Stimulated activated CD8-positive, alpha-beta memory T cell treated with anti-CD3 and anti-CD28 coated beads, Interleukin-4, amount 100 ng/mL, for 4 hours (primary cell): Measurements from ENCODE around the gene CDK2.

Experiments used
- DNase-seq, 2 donors: peaks; one replicate each; pipeline ENCODE4 v3.0.0-alpha.2; 2020; ENCODE audit warnings: low read depth in 2 of 2, low spot score in 1 of 2

CDK2 gene

DNA sequence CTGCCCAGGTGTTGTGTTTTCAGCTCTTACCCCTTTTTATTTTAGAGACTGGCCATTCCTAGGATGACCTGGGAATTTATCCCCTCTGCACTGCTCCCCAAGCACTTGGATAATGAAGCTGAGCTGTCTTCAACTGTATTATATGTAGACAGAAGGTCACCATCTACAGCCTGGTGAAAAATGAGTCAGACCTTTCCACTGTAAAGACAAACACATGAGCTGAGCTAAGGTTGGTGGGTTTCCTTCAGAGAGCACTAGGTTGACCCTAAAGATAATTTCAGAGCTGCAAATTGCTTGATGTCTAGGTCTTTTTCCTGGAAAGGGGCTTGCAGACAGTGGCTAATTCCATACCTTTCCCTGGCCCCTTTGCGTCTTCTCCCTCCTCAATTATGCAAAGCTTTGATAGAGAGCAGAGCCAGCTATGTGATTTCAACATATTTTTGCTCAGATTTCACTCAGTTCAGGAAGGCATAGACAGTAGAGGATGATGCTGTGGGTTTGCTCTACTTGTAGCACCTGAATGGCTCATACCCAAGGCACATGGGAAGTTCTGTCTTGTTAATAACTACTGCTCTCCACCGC is 45.0 kb downstream of the CDK2 start:
- no peak for DNase-seq

DNA sequence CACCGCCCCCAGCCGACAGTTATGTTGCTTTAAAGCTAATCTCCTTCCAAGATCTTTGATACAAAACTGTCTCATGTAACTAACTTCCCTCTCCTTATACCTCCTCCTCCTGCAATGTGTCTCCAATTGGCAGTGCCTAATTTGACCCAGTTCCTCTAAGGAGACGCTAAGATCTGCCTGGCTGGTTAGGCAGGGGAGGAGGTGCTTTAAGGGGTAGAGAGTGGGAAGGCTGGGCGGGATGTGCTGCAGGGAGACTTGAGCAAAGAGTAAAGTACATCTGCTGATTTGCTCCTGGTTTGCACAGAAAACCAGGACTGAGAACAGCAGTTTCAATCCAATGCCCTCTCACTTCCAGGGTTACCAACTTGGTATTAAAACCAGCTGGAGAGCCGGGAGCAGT is 46.9 kb downstream of the CDK2 start:
- no peak for DNase-seq

DNA sequence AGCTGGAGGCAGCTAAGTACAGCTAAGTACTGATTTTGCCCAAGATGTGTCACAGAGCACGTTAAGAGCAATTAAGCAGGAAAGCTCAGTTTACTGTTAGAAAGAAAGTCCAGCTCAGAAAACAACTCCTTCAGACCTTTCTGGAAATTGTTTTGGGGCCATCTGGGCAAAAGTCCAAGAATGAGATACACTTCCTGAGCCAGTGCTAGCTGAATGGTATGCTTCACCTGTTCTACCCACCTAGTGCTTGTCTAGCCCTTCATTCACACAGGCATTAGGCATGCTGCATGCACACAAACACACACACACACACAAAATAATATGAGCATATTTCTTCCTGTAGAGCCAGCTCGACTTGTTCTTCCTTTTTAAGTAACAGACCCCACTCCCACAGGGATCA is 47.6 kb downstream of the CDK2 start:
- no peak for DNase-seq

DNA sequence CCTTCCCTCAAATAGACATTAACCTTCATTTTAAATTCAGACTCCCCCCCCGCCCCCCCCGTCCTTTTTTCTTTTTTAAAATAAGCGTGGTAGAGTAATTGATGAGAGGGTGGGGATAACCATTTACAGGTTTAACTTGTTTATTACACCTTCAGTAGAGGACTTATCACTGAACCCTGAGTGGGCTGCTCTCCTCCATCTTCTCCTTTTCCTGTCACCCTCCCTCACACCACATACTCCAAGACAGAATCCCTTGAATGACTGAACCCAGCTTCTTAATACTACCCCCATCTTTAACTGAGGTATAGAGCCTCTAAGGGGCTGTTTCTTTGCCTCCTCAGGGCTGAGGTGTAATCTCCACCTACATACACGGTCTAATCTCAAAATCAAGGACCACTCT is 50.6 kb downstream of the CDK2 start:
- DNase-seq: no peak

DNA sequence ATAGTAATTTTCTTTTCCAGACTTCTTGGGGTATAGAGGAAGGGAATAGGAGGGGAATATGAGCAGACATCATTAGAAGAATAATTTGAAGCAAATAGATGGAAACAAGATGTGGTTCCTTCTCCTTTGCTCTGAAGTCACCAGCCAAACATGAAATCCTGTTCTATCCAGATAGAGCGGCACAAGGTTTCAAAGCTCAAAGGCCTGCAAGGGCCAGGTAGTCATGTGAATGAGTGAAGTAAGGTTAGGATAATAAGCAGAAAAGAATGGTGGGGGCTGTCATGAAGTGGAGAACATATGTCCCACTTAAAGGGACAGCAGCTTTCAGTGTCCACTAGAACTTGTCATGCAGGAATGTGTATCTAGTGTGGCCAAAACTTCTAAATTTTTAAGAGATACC is 51.7 kb downstream of the CDK2 start:
- DNase-seq: no peak

DNA sequence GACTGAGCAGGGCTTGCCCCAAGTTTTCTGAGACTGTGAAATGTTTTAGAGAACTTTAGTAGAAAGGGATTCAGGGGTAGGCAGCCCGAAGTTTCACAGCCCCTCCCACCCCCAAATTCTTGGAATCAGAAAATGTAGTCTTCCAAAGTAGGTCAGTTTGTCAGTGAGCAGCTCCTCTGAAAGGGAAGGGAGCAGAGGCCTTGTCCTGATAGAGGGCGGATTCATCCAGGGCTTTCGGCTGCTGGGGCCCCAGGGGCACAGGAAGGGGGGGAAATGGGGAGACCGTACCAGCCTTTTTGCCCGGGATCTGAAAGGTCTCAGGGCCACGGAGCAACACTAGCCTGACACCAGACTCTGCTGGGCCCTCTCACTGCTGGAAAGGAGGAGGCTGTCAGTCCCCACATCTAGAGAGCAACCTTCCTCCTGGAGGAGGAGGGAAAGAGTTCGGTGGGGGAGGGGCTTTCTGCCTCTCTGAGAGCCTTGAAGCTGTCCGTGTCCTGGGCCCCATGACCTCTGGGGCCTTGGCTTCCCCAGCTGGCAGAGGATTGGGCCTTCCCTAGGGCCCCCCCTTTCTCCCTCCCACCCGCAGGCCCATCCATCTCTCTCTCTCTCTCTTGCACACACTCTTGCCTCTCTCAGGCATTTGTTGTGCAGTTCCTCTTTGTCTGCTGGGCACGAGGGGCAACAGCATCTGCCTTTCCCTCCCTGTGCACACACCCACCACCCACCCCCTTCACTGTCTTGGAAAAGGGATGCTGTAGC is 54.0 kb downstream of the CDK2 start, which contains the start of gene IKZF4:
Gene IKZF4, plus strand, starts transcription at position 621 of the 762 bp plus-strand sequence. CDS start 451 bp downstream, outside the sequence.
- no peak for DNase-seq

DNA sequence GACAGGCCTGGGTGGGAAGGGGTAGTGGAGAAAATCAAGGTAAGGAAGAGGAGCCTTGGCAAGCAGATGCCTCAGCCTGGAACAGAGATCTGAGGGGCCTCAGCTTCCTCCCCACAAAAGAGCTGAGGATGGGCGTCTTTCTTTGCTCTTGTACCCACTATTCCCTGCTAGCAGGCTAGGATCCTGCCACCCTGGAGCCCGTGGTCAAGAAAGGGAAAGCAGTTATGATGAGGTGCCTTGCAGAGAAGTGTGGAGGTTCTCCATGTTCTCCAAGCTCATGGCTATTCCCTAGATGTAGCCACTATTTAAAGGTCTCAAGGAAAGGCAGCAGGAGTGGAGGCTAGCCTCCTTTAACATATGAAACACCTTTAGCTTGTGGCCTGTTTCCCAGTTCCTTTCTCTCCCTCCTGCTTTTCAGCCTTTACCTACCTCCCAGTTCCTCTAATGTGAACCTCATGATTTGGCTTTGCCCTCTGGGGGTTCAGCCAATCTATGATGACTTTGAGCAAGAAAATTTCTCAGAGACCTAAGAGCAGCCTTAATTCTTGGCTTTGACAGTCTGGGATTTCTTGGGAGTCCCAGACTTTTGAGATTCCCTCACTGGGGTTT is 55.4 kb downstream of the CDK2 start:
- no peak for DNase-seq
